DND-41 (cell line): Measurements from ENCODE around the gene AMTN.

Experiments used
- ATAC-seq: fragments of 200-7000 bp; cut with Tn5 transposase; 3 replicates; pipeline ENCODE4 v1.9.1; 2021; ENCODE audit warnings: low read depth; ENCODE audit not compliant: insufficient read depth
- DNase-seq: peaks from one replicate; pipeline ENCODE4 v3.0.0-alpha.2; 2020
- H2AFZ ChIP-seq: 2 replicates; pipeline ENCODE4 v1.6.0; 2012; ENCODE audit warnings: low read depth, low read length
- H3K27ac ChIP-seq: 2 replicates; pipeline ENCODE4 v1.5.1; 2012; ENCODE audit warnings: low read length, inconsistent platforms
- H3K27me3 ChIP-seq: fragments of 200-600 bp; sonication (generic); 2 replicates; pipeline ENCODE4 v1.6.0; 2012; ENCODE audit warnings: low read length, mild to moderate bottlenecking, inconsistent platforms; ENCODE audit not compliant: insufficient read depth, poor library complexity
- H3K36me3 ChIP-seq: 2 replicates; pipeline ENCODE4 v1.5.1; 2012; ENCODE audit warnings: low read length, inconsistent platforms; ENCODE audit not compliant: insufficient read depth
- H3K4me1 ChIP-seq: 2 replicates; pipeline ENCODE4 v1.5.1; 2012; ENCODE audit warnings: mild to moderate bottlenecking, low read length; ENCODE audit not compliant: insufficient read depth
- H3K4me2 ChIP-seq: 2 replicates; pipeline ENCODE4 v1.6.0; 2012; ENCODE audit warnings: mild to moderate bottlenecking, moderate library complexity, low read length, inconsistent platforms; ENCODE audit not compliant: insufficient read depth
- H3K4me3 ChIP-seq, 2 experiments: fragments of 200-600 bp in 1 of 2; shearing (Covaris generic) in 1 of 2; 2 replicates each; pipeline ENCODE4 v1.5.1; 2012 to 2016; ENCODE audit warnings: inconsistent platforms in 2 of 2, low read length in 2 of 2, mild to moderate bottlenecking in 2 of 2, low read depth in 1 of 2, moderate library complexity in 1 of 2
- H3K79me2 ChIP-seq: 2 replicates; pipeline ENCODE4 v1.6.0; 2012; ENCODE audit warnings: low read length, inconsistent platforms; ENCODE audit not compliant: insufficient read depth
- H3K9ac ChIP-seq: 2 replicates; pipeline ENCODE4 v1.6.0; 2012; ENCODE audit warnings: low read depth, mild to moderate bottlenecking, inconsistent platforms, low read length, moderate library complexity
- H3K9me3 ChIP-seq: 2 replicates; pipeline ENCODE4 v1.5.1; 2012; ENCODE audit warnings: low read length, moderate library complexity, mild to moderate bottlenecking, inconsistent platforms; ENCODE audit not compliant: insufficient read depth, severe bottlenecking
- H4K20me1 ChIP-seq: 2 replicates; pipeline ENCODE4 v1.6.0; 2012; ENCODE audit warnings: low read length; ENCODE audit not compliant: insufficient read depth
- EZH2 ChIP-seq: IDR thresholded peaks from 3 replicates; pipeline ENCODE4 v1.6.1; 2012; ENCODE audit warnings: borderline replicate concordance, low read depth, mild to moderate bottlenecking, moderate library complexity, low read length, inconsistent platforms; ENCODE audit not compliant: severe bottlenecking
- TF ChIP-seq, protein P1 (sequence below): IDR thresholded peaks from 2 replicates; pipeline ENCODE4 v1.5.1; 2012; ENCODE audit warnings: borderline replicate concordance, low read length, moderate library complexity, mild to moderate bottlenecking; ENCODE audit not compliant: poor library complexity, severe bottlenecking; ENCODE audit errors: extremely low read depth

The AMTN gene

DNA sequence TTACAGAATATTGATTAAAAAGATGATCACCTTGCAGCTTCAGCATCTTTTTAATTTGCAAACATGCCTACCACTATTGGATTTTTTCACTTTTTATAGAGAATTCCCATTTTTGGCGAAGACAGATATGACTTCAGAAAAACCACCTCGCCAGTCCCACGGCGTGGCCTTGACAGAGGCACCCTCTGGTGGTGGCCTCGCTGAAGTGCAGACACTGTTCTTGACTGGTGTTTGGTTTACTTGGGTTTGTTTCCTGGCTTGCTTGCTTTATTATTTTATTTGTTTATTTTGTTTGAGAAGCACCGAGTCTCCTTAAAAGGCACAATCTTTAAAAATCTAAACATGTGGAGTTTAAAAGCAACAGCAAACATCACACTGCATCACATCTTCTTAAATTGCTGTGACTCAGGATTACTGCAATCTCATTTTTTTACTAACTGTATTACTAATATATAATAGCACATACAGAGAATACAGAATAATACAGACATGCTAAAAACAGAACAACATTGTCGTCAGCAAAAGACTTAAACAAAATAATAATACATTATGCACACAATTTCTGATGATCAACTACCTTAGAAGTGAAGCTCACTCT, 13.1 kb upstream of the AMTN start:
- peak; percentile 88 for ATAC-seq
- TF ChIP-seq, protein P1, sequence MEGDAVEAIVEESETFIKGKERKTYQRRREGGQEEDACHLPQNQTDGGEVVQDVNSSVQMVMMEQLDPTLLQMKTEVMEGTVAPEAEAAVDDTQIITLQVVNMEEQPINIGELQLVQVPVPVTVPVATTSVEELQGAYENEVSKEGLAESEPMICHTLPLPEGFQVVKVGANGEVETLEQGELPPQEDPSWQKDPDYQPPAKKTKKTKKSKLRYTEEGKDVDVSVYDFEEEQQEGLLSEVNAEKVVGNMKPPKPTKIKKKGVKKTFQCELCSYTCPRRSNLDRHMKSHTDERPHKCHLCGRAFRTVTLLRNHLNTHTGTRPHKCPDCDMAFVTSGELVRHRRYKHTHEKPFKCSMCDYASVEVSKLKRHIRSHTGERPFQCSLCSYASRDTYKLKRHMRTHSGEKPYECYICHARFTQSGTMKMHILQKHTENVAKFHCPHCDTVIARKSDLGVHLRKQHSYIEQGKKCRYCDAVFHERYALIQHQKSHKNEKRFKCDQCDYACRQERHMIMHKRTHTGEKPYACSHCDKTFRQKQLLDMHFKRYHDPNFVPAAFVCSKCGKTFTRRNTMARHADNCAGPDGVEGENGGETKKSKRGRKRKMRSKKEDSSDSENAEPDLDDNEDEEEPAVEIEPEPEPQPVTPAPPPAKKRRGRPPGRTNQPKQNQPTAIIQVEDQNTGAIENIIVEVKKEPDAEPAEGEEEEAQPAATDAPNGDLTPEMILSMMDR = peak; percentile 95
- no peak for TF ChIP-seq EZH2
- no peaks in the 10 kb centered on the region for H3K4me1 ChIP-seq
- H3K79me2 ChIP-seq = no peaks in the 10 kb centered on the region
- no peak overlapping the region for H3K4me3 ChIP-seq
- no peaks in the 10 kb centered on the region for H3K27me3 ChIP-seq
- no peak overlapping the region for H2AFZ ChIP-seq
- no peaks in the 10 kb centered on the region for H4K20me1 ChIP-seq
- H3K9me3 ChIP-seq = no peaks in the 10 kb centered on the region
- DNase-seq = peak; percentile 60
- no peak overlapping the region for H3K4me2 ChIP-seq
- H3K9ac ChIP-seq = no peak overlapping the region
- H3K27ac ChIP-seq = no peak overlapping the region
- no peaks in the 10 kb centered on the region for H3K36me3 ChIP-seq

DNA sequence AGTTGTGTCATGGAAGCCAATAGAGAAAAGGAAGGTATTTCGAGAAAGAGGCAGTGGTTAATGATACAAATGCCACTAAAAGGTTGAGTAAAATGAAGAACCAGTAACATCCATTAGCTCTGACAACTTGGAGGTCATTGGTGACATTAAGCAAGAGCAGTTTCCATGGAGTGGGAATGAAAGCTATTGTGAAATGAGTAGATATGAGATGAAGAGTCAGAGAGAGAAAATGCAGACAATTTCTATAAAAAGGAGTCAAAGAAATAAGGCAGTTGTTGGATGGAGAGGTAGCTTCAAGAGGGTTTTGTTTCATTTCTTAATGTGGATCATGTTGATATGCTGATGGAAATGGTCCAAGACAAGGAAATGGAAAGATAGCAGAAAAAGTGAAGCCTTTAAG, 9.6 kb upstream of the AMTN start:
- Histone ChIP-seq H3K4me3 (no peak overlapping the region), H3K9ac (no peak overlapping the region), H3K36me3 (no peaks in the 10 kb centered on the region), H3K4me2 (no peak overlapping the region), H4K20me1 (no peaks in the 10 kb centered on the region), H3K27ac (no peak overlapping the region), H3K27me3 (no peaks in the 10 kb centered on the region), H3K79me2 (no peaks in the 10 kb centered on the region), H3K9me3 (no peaks in the 10 kb centered on the region), H2AFZ (no peak overlapping the region), H3K4me1 (no peaks in the 10 kb centered on the region)
- TF ChIP-seq, protein P1 = no peak
- no peak for TF ChIP-seq EZH2
- ATAC-seq (no peak), DNase-seq (no peak)

DNA sequence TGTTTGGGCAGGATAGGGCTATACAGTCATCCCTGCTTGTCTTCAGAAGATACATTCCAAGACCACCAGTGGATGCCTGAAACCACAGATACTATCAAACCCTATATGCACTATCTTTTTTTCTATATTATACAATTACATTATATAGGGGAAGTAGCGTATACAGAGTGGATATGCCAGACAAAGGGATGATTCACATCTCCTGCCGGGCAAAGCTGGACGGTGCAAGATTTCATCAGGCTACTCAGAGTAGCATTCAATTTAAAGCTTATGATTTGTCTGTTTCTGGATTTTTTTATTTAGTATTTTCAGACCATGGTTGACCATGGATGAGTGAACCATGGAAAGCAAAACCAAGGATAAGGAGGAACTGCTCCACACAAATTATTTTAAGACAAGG, 7.0 kb upstream of the AMTN start:
- H3K27me3 ChIP-seq = no peaks in the 10 kb centered on the region
- H3K4me3 ChIP-seq = no peak overlapping the region
- H4K20me1 ChIP-seq = no peaks in the 10 kb centered on the region
- H3K4me2 ChIP-seq = no peak overlapping the region
- H3K4me1 ChIP-seq = no peaks in the 10 kb centered on the region
- DNase-seq (no peak), ATAC-seq (no peak)
- no peak for TF ChIP-seq EZH2
- TF ChIP-seq, protein P1 = no peak
- no peaks in the 10 kb centered on the region for H3K36me3 ChIP-seq
- H3K79me2 ChIP-seq = no peaks in the 10 kb centered on the region
- no peaks in the 10 kb centered on the region for H3K9me3 ChIP-seq
- no peak overlapping the region for H3K9ac ChIP-seq
- no peak overlapping the region for H2AFZ ChIP-seq
- H3K27ac ChIP-seq = no peak overlapping the region
